HFFc6 (cell line): Measurements from ENCODE around the gene PSAP. TPM values are rescaled to one million over a fixed set of nuclear protein-coding genes. Genes with fewer than 3 reads are reported as not detected.

Experiments used
- DNase-seq: peaks from one replicate; pipeline ENCODE4 v3.0.0-alpha.2; 2018
- H3K27ac Mint-ChIP-seq: 2 replicates; pipeline ENCODE4 v1.8.0; 2020; ENCODE audit warnings: mild to moderate bottlenecking, mixed read lengths
- H3K27me3 Mint-ChIP-seq: 2 replicates; pipeline ENCODE4 v1.8.0; 2021; ENCODE audit warnings: mild to moderate bottlenecking, moderate library complexity, mixed read lengths; ENCODE audit not compliant: insufficient read depth
- H3K36me3 Mint-ChIP-seq: 2 replicates; pipeline ENCODE4 v1.8.0; 2021; ENCODE audit warnings: low read depth, mixed read lengths
- H3K4me1 Mint-ChIP-seq: 2 replicates; pipeline ENCODE4 v1.8.0; 2020; ENCODE audit warnings: low read depth, mixed read lengths
- H3K4me3 Mint-ChIP-seq: 2 replicates; pipeline ENCODE4 v1.8.0; 2020; ENCODE audit warnings: mild to moderate bottlenecking, moderate library complexity, mixed read lengths
- H3K9me3 Mint-ChIP-seq: 2 replicates; pipeline ENCODE4 v1.8.0; 2020; ENCODE audit warnings: mild to moderate bottlenecking, mixed read lengths
- CTCF ChIP-seq: fragments of 200-600 bp; sonication (generic); IDR thresholded peaks from 2 replicates; pipeline ENCODE4 v1.5.0; 2021; ENCODE audit warnings: antibody characterized with exemption, mild to moderate bottlenecking
- total RNA-seq, 6 experiments: library from RNA; stranded (reverse); fragmentation: NEBNext Ultra II Directional; extraction: Animal tissue kit (Norgen Biotek cat#: 25700); gene quantifications; 2 replicates in 1 of 6; 3 replicates in 5 of 6; pipeline ENCODE4 v1.2.3, GENCODE V29; 2021

PSAP gene
- total RNA-seq, 6 experiments from 2014 or later = 375 to 549 (median 404) TPM

GRCh38 chr10:71821909-71822763 lies 28.9 kb downstream of the PSAP start:
- H3K27me3 Mint-ChIP-seq = no peaks in the 10 kb centered on the region
- peaks cover 9% of the 10 kb centered on the region; the same call in 1 of the 2 replicates for H3K4me1 Mint-ChIP-seq
- TF ChIP-seq CTCF = no peak
- H3K27ac Mint-ChIP-seq = no peak overlapping the region
- H3K4me3 Mint-ChIP-seq = no peak overlapping the region
- no peaks in the 10 kb centered on the region for H3K9me3 Mint-ChIP-seq
- peaks cover 32% of the 10 kb centered on the region for H3K36me3 Mint-ChIP-seq
- peak; percentile 17 for DNase-seq

GRCh38 chr10:71820966-71821365 lies 30.1 kb downstream of the PSAP start:
- Mint-ChIP-seq H3K9me3 (no peaks in the 10 kb centered on the region), H3K27me3 (no peaks in the 10 kb centered on the region), H3K4me3 (no peak overlapping the region), H3K36me3 (peaks cover 30% of the 10 kb centered on the region), H3K4me1 (peaks cover 9% of the 10 kb centered on the region; the same call in 1 of the 2 replicates), H3K27ac (no peak overlapping the region)
- no peak for DNase-seq
- TF ChIP-seq CTCF = no peak

GRCh38 chr10:71819985-71820384 lies 31.1 kb downstream of the PSAP start:
- Mint-ChIP-seq H3K36me3 (peaks cover 24% of the 10 kb centered on the region), H3K27ac (no peak overlapping the region), H3K27me3 (no peaks in the 10 kb centered on the region), H3K4me1 (peaks cover 9% of the 10 kb centered on the region; the same call in 1 of the 2 replicates), H3K9me3 (no peaks in the 10 kb centered on the region), H3K4me3 (no peak overlapping the region)
- no peak for DNase-seq
- TF ChIP-seq CTCF = no peak

GRCh38 chr10:71819441-71819861 lies 31.6 kb downstream of the PSAP start:
- no peaks in the 10 kb centered on the region for H3K9me3 Mint-ChIP-seq
- peaks cover 24% of the 10 kb centered on the region for H3K36me3 Mint-ChIP-seq
- no peak overlapping the region for H3K27ac Mint-ChIP-seq
- H3K4me1 Mint-ChIP-seq = peaks cover 9% of the 10 kb centered on the region; the same call in 1 of the 2 replicates
- H3K27me3 Mint-ChIP-seq = no peaks in the 10 kb centered on the region
- no peak overlapping the region for H3K4me3 Mint-ChIP-seq
- TF ChIP-seq CTCF = no peak
- DNase-seq = no peak

- no peak for TF ChIP-seq CTCF
- H3K9me3 Mint-ChIP-seq = no peaks in the 10 kb centered on the region
- peaks cover 24% of the 10 kb centered on the region for H3K36me3 Mint-ChIP-seq
- no peaks in the 10 kb centered on the region for H3K27me3 Mint-ChIP-seq
- no peak overlapping the region for H3K4me3 Mint-ChIP-seq
- DNase-seq = no peak
- H3K27ac Mint-ChIP-seq = no peak overlapping the region
- peaks cover 9% of the 10 kb centered on the region; the same call in 1 of the 2 replicates for H3K4me1 Mint-ChIP-seq
Measured at GRCh38 chr10:71818674-71819260, 32.3 kb downstream of the PSAP start.
